DOHH2 (cell line): Measurements from ENCODE around the gene PSMD11.

Experiments
- H3F3A ChIP-seq: fragments of 200-600 bp; sonication (generic), shearing (Covaris generic); 2 replicates; pipeline ENCODE4 v1.6.0; 2016; ENCODE audit warnings: antibody characterized with exemption, mild to moderate bottlenecking; ENCODE audit not compliant: control insufficient read depth, insufficient read depth
- H3K27ac ChIP-seq: fragments of 200-600 bp; sonication (generic); 2 replicates; pipeline ENCODE4 v1.5.1; 2014; ENCODE audit warnings: low read depth, mild to moderate bottlenecking, low read length, moderate library complexity
- H3K27me3 ChIP-seq: fragments of 200-600 bp; sonication (generic); 2 replicates; pipeline ENCODE4 v1.6.1; 2014; ENCODE audit warnings: mild to moderate bottlenecking, low read length, mixed read lengths; ENCODE audit not compliant: control insufficient read depth
- H3K36me3 ChIP-seq: fragments of 200-600 bp; sonication (generic); 2 replicates; pipeline ENCODE4 v1.6.1; 2014; ENCODE audit warnings: mild to moderate bottlenecking, low read length, moderate library complexity, mixed read lengths; ENCODE audit not compliant: control insufficient read depth
- H3K4me1 ChIP-seq: fragments of 200-600 bp; sonication (generic); 2 replicates; pipeline ENCODE4 v1.6.1; 2014; ENCODE audit warnings: mild to moderate bottlenecking, low read length, mixed read lengths; ENCODE audit not compliant: control insufficient read depth
- H3K4me2 ChIP-seq: fragments of 200-600 bp; sonication (generic); 2 replicates; pipeline ENCODE4 v1.6.0; 2014; ENCODE audit warnings: mild to moderate bottlenecking, low read length, moderate library complexity
- H3K4me3 ChIP-seq: fragments of 200-600 bp; sonication (generic); 2 replicates; pipeline ENCODE4 v1.5.1; 2014; ENCODE audit warnings: mild to moderate bottlenecking, low read length, mixed read lengths
- H3K79me2 ChIP-seq: fragments of 200-600 bp; sonication (generic); 2 replicates; pipeline ENCODE4 v1.6.1; 2014; ENCODE audit warnings: mild to moderate bottlenecking, low read length, mixed read lengths; ENCODE audit not compliant: control insufficient read depth
- H3K9me2 ChIP-seq: fragments of 200-600 bp; sonication (generic); replicated peaks from 2 replicates; pipeline ENCODE4 v1.6.1; 2014; ENCODE audit warnings: mild to moderate bottlenecking, low read length, mixed read lengths; ENCODE audit not compliant: control insufficient read depth
- H3K9me3 ChIP-seq: fragments of 200-600 bp; sonication (generic); 2 replicates; pipeline ENCODE4 v1.6.1; 2014; ENCODE audit warnings: antibody characterized with exemption, low read length, mixed read lengths; ENCODE audit not compliant: control insufficient read depth, insufficient read depth
- H4K20me1 ChIP-seq: fragments of 200-600 bp; sonication (generic); 2 replicates; pipeline ENCODE4 v1.6.0; 2014; ENCODE audit warnings: low read depth, mild to moderate bottlenecking, antibody characterized with exemption, low read length, moderate library complexity; ENCODE audit not compliant: control insufficient read depth, insufficient read depth
- EZH2phosphoT487 ChIP-seq: fragments of 200-600 bp; sonication (generic); IDR thresholded peaks from 2 replicates; pipeline ENCODE4 v1.6.1; 2017; ENCODE audit warnings: borderline replicate concordance, mild to moderate bottlenecking, antibody characterized with exemption, low read length, moderate library complexity, mixed read lengths
- TF ChIP-seq, protein P1 (sequence below): fragments of 200-600 bp; sonication (generic); IDR thresholded peaks from one replicate; pipeline ENCODE4 v1.5.1; 2014; ENCODE audit warnings: antibody characterized with exemption, mild to moderate bottlenecking, low read depth, low read length; ENCODE audit not compliant: poor library complexity, severe bottlenecking

The PSMD11 gene

DNA sequence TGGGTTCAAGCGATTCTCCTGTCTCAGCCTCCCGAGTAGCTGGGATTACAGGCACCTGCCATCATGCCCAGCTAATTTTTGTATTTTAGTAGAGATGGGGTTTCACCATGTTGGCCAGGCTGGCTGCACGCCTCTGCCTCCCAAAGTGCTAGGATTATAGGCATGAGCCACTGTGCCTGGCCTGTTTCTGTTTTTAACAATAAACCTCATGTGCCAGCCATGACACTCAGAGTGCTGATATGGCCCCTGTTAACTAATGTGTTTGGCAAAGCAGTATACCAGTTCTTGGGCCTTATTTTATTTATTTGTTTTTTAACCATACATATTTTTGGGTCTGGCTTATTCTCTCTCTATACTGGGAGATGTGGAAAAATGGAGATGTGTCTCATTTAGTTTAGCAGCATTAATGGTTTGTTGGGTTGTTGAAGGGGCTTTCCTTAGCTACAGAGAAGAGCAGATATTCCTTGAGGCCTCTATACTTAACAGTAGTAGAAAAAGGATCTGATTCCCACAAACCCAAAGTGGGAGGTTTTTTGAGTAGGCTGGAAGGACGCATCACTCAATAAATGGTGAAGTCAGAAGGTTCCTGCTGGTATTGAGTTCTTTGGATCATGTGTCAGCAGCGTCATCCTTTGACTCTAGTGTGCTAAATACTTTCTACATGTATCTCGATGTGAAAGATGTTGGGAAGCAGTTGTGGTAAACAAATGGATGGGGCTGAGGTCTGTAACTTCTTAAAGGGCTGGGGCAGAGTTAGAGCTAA, 26.3 kb downstream of the PSMD11 start:
- Histone ChIP-seq H3K9me3 (no peaks in the 10 kb centered on the region), H3K4me3 (no peak overlapping the region), H3K4me1 (no peaks in the 10 kb centered on the region), H3F3A (no peaks in the 10 kb centered on the region), H3K9me2 (no peaks in the 10 kb centered on the region), H3K27ac (no peak overlapping the region), H3K36me3 (peaks cover 88% of the 10 kb centered on the region), H4K20me1 (no peaks in the 10 kb centered on the region), H3K79me2 (peaks cover 5% of the 10 kb centered on the region), H3K4me2 (no peak overlapping the region), H3K27me3 (no peaks in the 10 kb centered on the region)
- TF ChIP-seq, protein P1, sequence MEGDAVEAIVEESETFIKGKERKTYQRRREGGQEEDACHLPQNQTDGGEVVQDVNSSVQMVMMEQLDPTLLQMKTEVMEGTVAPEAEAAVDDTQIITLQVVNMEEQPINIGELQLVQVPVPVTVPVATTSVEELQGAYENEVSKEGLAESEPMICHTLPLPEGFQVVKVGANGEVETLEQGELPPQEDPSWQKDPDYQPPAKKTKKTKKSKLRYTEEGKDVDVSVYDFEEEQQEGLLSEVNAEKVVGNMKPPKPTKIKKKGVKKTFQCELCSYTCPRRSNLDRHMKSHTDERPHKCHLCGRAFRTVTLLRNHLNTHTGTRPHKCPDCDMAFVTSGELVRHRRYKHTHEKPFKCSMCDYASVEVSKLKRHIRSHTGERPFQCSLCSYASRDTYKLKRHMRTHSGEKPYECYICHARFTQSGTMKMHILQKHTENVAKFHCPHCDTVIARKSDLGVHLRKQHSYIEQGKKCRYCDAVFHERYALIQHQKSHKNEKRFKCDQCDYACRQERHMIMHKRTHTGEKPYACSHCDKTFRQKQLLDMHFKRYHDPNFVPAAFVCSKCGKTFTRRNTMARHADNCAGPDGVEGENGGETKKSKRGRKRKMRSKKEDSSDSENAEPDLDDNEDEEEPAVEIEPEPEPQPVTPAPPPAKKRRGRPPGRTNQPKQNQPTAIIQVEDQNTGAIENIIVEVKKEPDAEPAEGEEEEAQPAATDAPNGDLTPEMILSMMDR = no peak
- TF ChIP-seq EZH2phosphoT487 = no peak

DNA sequence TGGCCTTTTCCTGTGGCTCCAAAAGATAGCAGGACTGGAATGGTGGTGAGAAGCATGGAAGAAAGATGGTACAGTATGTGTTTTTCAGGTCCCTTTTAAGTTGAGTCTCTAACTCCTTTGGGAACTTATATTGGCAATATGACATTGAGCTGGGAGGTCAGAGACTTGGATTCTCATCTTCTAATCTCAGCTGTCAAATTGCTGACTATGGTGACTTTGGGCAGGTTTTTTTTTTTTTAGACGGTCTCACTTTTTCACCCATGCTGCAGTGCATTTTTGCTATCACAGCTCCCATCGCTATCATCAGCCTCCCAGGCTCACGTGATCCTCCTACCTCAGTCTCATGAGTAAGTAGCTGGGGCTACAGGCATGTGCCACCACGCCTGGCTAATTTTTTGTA, 27.3 kb downstream of the PSMD11 start:
- Histone ChIP-seq H3K9me2 (no peaks in the 10 kb centered on the region), H3K4me2 (no peak overlapping the region), H3K4me1 (no peaks in the 10 kb centered on the region), H3K4me3 (no peak overlapping the region), H3K27ac (no peak overlapping the region), H3K36me3 (peaks cover 90% of the 10 kb centered on the region), H3K79me2 (peaks cover 5% of the 10 kb centered on the region), H4K20me1 (no peaks in the 10 kb centered on the region), H3F3A (no peaks in the 10 kb centered on the region), H3K27me3 (no peaks in the 10 kb centered on the region), H3K9me3 (no peaks in the 10 kb centered on the region)
- TF ChIP-seq, protein P1 = no peak
- no peak for TF ChIP-seq EZH2phosphoT487

DNA sequence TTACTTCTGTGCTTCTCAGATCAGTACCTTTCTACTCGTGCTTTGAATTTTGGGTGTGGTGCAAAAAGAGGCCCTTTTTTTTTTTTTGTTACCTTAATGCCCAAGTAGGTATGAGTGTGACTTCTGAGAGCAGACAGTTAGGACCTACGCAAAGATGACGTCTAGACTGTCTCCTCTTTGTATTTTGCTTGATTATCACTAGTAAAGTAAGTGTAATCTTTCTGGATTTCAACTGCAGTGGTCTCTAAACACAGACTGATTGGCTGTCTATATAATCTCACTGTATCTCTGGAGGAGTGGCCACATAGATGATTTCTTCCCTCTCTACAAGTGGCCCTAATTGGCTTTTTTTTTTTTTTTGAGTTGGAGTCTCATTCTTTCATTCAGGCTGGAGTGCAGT, 30.9 kb downstream of the PSMD11 start:
- Histone ChIP-seq H3K27ac (no peak overlapping the region), H3F3A (no peaks in the 10 kb centered on the region), H3K36me3 (peaks cover 93% of the 10 kb centered on the region), H3K27me3 (no peaks in the 10 kb centered on the region), H3K9me3 (no peaks in the 10 kb centered on the region), H4K20me1 (no peaks in the 10 kb centered on the region), H3K79me2 (no peaks in the 10 kb centered on the region; the same call in 1 of the 2 replicates), H3K4me1 (no peaks in the 10 kb centered on the region), H3K4me2 (no peak overlapping the region), H3K9me2 (no peaks in the 10 kb centered on the region), H3K4me3 (no peak overlapping the region)
- TF ChIP-seq, protein P1 = no peak
- TF ChIP-seq EZH2phosphoT487 = no peak
